Measurements from ENCODE around the gene S100A8.

The S100A8 gene

DNA sequence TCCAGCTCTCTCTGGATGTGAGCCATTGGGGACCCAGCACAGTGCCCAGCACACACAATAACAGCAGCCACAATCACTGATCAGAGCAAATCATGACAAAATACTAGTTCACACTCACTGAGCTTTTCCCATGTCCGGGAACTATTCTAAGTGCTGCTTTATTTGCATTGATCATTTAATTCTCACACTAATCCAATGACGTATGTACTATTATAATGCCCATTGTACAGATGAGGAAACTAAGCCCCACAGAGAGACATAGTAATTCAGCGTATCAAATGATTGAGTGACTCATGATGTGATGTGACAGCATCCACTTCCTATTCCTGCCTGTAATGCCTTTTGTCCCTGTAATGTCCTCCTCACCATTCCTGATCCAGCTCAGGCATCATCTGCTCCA is 1.9 kb upstream of the S100A8 start:
- DNase-seq (ENCODE audit: low read depth in 2 of 2) = no peak

GRCh38 chr1:153392258-153392657 is 1.4 kb upstream of the S100A8 start:
- DNase-seq (ENCODE audit: low read depth in 2 of 2) = no peak

DNA sequence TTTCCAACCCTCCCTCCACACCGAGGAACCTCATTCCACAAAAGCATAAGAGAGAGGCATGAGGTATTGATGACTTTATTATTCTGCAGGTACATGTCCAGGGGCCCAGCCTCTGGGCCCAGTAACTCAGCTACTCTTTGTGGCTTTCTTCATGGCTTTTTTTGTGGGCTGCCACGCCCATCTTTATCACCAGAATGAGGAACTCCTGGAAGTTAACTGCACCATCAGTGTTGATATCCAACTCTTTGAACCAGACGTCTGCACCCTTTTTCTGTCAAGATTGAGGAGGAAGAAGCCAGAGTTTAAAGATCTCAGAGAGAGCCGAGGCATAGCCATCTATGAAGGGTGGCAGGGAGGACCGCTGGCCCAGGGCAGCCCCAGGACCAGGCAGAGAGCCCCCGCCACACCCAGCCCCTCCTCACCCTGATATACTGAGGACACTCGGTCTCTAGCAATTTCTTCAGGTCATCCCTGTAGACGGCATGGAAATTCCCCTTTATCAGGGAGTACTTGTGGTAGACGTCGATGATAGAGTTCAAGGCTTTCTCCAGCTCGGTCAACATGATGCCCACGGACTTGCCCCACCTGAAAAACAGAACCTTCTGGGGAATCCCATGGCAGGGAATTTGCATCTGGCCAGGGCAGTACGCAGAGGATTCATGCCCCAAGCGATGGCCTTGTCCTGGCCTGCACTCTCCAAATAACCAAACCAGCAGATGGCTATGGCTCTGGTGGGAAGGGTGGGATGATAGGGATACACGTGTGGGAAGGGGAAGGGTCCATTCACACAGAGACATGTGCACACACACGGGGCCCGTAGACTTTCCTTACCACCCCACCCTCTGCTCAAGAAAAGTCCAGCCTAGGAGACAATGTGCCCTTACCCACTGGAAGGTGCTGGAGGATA is 647 bp downstream of the S100A8 start:
- no peak for DNase-seq (ENCODE audit: low read depth in 2 of 2)

GRCh38 chr1:153389401-153389800 is 1.5 kb downstream of the S100A8 start:
- DNase-seq (ENCODE audit: low read depth in 2 of 2) = no peak

GRCh38 chr1:153387785-153388184 is 3.1 kb downstream of the S100A8 start:
- DNase-seq (ENCODE audit: low read depth in 2 of 2) = no peak

DNA sequence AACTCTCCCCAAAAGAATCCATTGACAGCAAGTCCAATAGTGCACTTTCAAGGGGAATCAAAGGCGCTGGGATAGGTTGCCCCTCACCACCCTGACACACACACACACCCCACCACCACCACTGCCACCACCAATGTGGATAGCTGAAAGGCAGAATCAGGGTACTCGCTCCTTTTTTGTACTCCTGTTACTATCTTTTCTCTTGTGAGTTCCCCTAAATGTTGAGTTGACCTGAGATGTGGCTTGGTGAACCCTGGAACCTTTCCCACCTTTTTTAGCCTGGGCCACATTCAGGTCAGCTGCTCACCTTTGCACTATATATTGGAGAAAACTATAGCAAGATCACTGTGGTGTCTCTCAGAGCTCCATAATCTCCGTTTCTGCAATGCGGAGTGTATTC is 3.9 kb downstream of the S100A8 start:
- no peak for DNase-seq (ENCODE audit: low read depth in 2 of 2)

- DNase-seq (ENCODE audit: low read depth in 2 of 2) = no peak
These were observed 4.4 kb downstream of the S100A8 start for GRCh38 chr1:153386500-153386901.

DNA sequence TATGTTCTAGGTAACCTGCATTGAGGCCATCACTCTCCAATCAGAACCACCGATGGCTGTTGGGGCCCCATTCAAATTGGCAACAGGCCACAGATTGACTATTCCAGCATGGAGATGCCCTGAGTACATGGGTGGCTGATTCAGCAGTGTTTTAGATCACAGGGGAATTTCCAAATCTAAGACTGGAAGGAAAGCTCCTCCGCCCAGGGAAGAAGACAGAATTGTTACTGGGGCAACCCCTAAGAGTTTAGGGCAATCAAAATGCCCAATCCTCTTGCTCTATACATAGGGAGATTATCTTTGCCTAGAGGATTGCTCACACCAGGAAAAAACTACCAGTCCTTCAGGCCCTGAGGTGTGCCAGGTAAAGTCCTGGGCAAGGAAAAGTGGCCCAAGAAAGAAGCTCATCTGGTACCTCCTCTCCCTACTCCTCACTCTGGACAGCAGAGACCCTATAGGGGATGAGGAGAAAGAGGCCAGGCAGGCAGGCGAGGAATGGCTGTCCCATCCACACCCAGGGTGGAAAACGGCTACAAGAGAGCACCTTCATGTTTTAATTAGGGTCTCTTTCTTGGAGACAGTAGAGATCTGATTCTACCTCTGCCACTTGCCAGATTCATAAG is 5.8 kb downstream of the S100A8 start:
- no peak for DNase-seq (ENCODE audit: low read depth in 2 of 2)

DNA sequence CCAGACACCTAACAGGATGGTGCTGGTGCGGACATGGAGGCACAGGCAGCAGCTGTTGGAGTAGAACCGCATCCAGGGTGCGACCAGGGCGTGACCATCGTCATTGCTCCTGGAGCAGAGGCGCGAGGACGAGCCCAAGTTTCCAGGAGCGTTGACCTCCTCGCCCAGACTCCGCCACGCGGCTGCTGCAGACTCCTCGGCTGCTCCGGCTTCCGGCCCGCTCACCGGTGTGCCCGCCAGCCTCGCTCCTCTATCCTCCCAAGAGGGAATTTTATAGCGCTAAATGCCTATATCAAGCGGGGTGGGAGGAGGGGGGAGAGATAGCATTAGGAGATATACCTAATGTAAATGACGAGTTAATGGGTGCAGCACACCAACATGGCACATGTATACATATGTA is 10.2 kb downstream of the S100A8 start:
- DNase-seq (ENCODE audit: low read depth in 2 of 2) = no peak

- DNase-seq (ENCODE audit: low read depth in 2 of 2) = no peak
These were observed 11.3 kb downstream of the S100A8 start for GRCh38 chr1:153379591-153379990.

- no peak for DNase-seq (ENCODE audit: low read depth in 2 of 2)
These were observed 15.4 kb downstream of the S100A8 start, which contains the start of gene S100A12 for GRCh38 chr1:153375511-153375910. S100A12 (minus strand) TSS chr1:153375621; CDS start chr1:153374592, 1,029 bp downstream.

DNA sequence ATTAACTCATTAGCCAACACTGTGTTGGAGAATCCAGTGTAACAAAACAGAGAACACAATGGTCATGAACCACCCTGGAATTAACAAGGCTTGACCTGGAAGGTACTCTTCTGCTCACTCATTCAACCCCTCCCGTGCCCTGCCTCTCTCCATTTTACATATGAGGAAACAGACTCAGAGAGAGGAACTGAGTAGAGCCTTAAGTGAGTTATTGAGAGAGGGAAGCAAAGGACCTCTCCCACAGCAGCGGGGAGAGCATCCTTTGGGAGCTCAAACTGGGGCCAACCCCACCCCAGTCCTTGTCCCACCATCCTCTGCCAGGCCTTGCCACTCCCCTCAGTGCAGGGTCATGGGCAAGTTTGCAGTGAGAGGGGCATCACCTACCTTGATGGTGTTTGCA is 16.8 kb downstream of the S100A8 start:
- no peak for DNase-seq (ENCODE audit: low read depth in 2 of 2)

GRCh38 chr1:153372571-153372970 is 18.3 kb downstream of the S100A8 start:
- no peak for DNase-seq (ENCODE audit: low read depth in 2 of 2)

DNA sequence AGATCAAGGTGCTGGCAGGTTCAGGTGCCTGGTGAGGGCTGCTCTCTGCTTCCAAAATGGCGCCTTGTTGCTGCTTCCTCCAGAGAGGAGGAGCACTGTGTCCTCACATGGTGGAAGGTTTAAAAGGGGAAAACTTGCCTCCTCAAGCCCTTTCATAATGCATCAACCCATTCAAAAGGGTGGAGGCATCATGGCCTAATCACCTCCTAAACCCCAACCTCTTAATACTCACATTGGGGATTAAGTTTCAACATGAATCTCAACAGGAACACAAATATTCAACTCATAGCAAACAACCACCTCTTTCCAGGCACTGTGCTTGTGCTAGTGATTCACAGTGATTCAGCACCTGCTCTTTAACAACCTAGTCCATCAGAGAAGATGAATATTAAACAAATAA is 19.6 kb downstream of the S100A8 start:
- no peak for DNase-seq (ENCODE audit: low read depth in 2 of 2)

GRCh38 chr1:153370146-153370545 is 20.7 kb downstream of the S100A8 start:
- no peak for DNase-seq (ENCODE audit: low read depth in 2 of 2)

DNA sequence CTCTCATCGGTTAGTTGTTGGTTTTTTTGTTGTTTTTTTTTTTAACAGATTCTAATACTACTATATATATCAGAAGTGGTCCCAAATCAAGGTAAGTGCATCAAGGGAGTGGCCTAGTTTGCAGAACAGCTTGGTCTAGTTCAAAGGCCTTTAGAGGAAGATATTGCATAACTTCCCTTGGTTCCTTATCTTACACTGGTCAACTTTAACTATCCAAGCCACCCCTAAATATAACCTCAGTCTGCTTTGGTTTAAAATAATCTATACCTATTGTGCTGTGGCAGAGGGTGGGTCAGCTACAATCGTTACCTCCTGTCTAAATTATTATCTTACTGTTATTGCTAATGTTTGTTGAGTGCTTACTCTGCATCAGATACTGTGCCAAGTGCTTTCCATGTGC is 22.4 kb downstream of the S100A8 start:
- DNase-seq (ENCODE audit: low read depth in 2 of 2) = no peak

DNA sequence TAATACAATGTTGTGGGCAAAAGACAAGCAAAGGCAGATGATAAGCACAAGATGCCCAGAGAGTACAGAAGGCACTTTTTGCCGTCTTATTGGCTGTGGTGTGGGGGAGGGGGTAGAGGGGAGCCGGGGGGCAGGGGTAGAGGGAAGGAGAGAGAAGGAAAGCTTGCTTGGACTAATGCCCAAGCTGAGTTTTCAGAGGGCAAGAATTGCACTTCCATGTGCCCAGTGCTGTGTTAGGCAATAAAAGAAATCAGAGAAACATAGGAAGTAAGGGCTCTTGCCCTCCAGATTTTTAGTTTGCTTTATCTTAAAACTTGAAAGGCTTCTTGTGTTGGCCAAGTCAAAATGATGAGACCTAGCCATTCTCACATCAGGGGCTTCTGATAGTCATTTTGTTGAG is 23.8 kb downstream of the S100A8 start:
- no peak for DNase-seq (ENCODE audit: low read depth in 2 of 2)

- DNase-seq (ENCODE audit: low read depth in 2 of 2) = no peak
These were observed 24.6 kb downstream of the S100A8 start for GRCh38 chr1:153366261-153366660.

GRCh38 chr1:153365696-153366095 is 25.2 kb downstream of the S100A8 start:
- DNase-seq (ENCODE audit: low read depth in 2 of 2) = no peak

DNA sequence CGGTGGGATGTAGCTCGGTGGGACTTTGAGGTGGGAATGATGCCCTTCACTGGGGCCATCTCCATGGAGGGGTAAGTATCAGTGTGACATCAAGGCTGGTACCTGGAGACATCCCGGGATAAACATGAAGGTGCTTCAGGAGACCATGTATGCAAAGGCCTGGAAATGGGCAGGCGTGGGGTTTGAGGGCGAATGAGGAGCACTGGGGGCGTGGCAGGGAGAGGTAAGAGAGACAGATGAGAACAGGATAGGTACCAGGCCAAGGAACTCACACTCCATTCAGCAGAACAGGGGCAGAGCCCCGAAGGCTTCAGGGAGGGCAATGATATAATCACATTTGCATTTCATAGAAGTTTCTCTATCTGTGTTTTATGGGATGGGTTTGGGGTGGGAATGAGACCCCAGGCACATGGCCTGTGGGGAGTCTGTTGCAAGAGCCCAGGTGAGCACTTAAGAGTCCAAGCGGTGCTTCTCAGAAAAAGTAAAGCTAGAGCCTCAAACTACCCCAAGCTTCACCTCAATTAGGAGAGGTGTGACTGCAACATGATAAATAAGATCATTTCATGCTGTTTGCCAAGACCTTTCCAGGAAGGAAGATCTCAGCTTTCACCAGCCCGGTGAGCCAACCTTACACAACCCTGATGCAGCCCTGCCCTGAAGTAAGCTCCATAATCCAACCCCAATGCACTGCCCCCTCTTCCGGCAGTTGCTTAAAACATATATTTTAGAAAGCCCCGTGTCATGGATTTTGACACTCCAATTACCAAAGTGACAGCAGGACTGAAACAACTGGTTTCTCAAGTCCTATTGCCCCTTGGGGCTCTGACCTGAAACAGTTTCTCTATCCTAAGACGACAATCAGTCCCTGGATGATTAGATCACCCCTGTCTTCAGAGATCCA is 25.9 kb downstream of the S100A8 start:
- DNase-seq (ENCODE audit: low read depth in 2 of 2) = no peak

DNA sequence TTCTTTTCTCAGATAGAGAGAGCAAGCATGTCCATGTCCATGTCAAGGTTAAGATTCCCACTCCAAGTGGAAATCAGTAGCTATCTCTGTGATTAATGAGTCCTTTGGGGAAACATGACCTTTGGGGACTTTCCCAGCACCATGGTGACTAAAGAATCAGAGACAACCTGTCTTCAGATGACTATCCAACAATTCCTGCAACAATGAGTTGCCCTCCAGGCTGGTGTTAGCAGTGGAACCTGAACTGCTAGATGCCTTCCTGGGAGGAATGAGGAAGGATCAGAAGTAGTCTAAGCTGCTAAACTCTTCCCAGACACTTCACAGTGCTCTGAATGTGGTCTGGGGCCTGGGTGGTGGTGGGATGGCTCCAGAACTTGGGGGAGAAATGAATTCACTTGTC is 26.7 kb downstream of the S100A8 start:
- DNase-seq (ENCODE audit: low read depth in 2 of 2) = no peak

DNA sequence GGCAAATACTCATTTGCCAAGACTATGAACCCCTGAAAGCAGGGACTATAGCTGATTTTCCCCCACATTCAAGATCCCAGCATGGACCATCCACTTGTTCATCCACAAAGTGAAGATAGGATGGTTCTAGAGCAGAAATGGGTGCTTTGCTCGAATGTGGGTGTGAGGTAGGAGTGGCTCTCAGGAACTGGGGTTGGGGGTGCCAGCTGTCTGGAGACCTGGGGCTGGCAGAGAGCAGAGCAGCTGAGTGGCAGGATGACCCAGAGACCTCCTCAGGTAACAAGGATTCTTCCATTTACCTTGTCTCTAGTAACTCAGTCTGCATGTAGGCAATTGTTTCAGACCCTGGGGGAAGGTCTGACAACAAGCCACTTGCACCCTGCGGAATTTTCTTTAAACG is 27.2 kb downstream of the S100A8 start:
- DNase-seq (ENCODE audit: low read depth in 2 of 2) = no peak
